HG03442 (cell line): ENCODE measurements around the gene ANKS1A.

ENCODE experiments used
- ATAC-seq: cut with Tn5 transposase; IDR thresholded peaks from one replicate; pipeline ENCODE4 v1.9.1; 2021; ENCODE audit warnings: mild to moderate bottlenecking, moderate library complexity; ENCODE audit not compliant: unreplicated experiment

The ANKS1A gene

DNA sequence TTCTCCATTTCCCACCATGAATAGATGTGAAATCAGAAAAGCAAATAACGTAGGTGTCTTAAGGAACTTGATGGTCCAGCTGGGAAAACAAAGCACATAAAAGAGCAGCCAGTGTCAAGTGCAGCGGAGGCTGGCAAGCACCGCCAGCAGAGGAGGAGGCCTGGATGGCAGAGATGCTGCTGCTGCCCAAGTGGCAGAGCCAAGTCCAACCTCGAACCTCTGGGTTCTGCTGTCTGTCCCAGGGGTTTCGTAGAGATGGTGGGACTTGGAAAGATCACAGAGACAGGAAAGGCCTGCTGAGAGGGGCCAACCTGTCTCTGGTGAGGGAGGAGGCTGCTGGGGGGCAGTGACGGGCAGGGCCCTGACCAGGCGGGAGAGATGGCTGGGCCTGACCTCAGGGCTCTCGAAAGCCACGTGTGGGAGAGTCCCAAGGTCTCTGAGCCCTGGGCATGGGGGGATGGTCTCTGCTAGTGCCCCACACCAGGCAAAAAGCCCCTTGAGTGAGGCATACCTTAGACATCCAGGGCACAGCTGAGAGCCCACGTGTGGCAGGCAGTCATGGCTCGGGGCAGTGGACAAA, 174.7 kb downstream of the ANKS1A start:
- ATAC-seq = no peak

DNA sequence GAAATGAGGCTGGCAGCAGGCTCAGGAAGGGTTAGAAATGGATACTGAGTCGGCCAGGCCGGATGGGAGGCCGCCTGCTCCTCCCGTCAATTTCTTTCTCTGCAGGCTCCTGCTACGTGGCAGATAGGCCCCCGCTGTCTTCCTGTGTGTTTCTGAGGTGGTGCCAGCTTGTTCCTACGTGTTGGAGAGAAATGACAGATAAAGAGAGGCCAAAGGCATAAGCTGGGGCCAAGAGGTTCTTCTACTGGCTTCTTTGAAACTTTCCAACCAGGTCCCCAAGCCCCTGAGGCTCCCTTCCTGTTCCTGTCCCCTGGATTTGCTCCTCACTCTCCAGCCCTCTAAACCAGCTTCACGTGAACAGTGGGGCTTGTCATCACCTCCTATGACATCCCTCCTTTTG, 175.2 kb downstream of the ANKS1A start:
- ATAC-seq = no peak

DNA sequence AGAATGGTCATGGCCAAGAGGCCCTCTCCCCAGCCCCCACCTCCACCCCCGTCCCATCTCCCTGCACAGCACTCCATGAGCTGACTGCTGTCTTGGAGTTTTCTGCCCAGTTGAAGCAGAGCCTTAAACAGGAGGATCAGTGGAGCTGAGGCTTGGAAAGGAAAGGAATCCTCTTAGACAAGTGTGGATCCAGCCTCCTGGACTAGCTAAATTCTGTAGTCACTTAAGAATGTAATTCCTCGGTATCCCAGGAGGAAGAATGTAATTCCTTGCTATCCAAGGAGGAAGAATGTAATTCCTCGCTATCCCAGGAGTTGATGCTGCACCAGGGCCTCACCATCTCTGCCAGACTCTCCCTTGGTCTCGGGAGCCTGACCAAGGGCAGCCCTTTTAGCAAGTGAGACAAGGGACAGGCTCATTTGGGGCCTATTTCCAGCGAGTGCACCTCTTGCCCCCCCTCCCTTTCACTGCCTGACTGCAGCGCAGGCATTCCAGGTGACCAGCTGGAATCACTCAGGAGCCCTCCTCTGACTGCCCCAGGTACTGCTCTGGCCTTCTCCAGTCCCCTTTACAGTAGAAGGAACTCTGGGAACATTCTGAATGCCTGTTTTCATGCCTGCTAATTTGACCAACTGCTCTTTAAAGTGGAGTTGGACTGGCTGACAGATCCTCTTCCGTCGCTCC, 175.8 kb downstream of the ANKS1A start:
- ATAC-seq = no peak

DNA sequence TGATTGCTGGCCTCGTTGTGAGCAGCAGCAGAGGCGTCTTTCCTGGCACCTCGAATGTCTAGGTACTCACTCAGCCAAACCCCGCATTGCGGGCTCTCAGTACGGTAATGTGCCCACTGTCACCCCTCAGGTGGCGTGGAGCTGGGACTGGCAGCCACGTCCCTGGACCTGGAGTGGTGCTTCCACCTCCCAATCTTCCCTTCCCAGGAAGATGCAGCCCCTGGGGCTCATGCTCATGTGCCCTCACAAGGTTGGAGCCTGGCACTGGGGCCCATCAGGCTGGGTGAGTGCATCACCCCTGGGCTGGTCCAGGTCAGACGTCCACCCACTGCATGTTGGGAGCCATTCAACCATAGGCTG, 176.4 kb downstream of the ANKS1A start:
- ATAC-seq = no peak

DNA sequence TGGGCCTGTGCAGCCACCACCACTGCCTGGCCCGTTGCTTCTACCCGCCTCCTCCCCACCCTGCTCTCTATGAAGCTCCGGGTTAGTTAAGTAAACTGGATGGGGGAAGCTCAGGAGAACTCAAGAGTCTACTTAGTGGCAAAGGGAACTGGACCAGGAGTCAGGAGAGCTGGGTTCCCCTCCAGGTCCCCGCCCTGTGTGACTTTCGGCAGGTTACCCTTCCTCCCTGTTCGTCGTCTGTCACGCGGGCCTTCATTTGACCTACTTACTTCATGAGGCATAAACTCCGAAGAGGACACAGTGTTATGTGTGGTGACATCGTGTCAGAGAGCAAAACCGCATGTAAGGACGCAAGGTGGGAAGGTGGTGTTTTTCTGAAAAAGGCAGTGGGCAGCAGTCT, 176.8 kb downstream of the ANKS1A start:
- ATAC-seq = no peak

DNA sequence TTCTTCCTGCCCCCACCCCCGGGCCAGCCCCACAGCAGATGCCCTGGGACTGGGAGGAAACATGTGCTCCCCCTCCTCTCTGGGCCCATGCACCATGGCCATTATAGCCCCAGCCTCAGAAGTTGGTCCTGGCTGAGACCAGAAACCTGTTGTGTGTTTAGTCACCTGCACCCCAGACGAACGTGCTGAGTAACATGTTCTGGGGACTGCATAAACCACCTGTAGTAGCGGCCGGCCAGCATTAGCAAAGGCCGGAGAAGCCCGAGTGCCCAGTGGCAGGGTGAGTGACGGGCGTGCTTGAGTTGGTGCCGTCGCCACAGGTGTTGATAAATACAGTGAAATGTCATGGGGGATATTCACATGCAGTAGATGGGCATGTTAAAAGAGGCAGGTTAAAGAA, 178.2 kb downstream of the ANKS1A start:
- ATAC-seq = no peak

DNA sequence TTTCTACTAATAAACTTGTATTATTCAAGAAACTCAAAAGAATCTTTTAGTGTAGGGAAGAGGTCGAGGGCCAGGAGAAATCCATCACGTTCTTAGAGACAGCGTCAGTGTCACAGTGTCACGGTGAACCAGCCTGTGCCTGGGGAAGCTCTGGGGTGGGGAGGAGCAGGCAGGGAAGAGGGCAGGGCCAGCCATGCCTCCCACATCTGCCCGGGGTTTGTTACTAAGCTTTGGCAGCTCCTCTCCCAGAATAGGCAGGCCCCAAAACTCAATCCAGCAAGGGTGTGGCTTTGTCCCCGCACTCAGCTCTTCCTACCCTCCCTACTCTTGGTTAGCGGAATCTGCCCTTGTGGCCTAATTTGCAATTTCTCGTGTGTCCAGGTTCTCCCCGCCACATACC, 179.2 kb downstream of the ANKS1A start:
- no peak for ATAC-seq

DNA sequence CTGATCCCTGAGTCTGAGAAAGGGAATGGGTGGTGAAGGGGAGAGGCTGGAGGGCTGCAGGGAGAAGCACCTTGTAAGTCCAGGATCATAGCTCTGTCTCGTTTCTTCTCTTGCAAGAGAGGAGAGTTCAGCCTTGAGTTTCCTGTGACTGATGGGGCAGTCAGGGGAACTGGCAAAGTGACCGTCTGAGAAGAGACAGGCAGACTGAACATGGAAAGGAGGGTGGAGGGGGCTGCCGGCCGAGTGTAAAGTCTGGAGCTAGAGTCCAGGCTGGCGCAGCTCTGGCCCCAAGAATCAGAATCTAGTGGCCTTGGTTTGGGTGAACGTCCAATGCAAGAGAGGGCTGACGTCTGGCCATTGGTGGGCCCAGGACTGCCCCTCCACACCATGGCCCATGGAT, 179.6 kb downstream of the ANKS1A start:
- no peak for ATAC-seq

DNA sequence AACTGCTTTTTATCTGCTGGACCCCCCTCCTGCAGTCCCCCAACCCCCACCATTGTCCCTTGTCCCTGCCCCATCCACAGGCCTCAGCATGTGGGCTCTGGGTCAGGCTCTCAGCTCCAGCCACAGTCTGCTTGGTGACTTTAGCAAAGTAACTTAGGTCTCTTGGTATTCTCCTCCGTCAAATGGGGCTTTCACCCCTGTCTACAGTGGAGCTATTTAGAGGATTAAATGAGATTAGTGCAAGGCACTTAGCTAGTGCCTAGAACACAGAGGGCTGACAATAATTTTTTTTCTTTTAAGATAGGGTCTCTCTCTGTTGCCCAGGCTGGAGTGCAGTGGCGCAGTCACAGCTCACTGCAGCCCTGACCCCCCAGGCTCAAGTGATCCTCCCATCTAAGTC, 180.2 kb downstream of the ANKS1A start:
- no peak for ATAC-seq

DNA sequence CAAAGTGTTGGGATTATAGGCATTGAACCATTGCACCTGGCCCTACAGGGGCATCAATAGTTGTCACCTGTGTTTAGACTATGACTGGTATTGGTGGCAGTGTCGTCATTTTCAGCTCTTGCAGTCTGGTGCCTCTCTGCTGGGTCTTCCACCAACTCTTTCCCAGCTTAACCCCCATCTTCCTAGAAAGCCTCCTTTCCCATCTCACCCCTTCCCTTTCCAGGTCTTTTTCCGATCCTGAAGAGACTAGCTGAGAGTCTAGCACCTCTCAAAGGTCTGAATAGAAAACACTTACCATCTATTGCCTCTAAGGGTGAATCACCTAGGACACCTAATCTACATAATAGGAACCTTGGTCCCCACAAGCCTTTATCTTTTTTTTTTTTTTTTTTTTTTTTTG, 181.1 kb downstream of the ANKS1A start:
- no peak for ATAC-seq

DNA sequence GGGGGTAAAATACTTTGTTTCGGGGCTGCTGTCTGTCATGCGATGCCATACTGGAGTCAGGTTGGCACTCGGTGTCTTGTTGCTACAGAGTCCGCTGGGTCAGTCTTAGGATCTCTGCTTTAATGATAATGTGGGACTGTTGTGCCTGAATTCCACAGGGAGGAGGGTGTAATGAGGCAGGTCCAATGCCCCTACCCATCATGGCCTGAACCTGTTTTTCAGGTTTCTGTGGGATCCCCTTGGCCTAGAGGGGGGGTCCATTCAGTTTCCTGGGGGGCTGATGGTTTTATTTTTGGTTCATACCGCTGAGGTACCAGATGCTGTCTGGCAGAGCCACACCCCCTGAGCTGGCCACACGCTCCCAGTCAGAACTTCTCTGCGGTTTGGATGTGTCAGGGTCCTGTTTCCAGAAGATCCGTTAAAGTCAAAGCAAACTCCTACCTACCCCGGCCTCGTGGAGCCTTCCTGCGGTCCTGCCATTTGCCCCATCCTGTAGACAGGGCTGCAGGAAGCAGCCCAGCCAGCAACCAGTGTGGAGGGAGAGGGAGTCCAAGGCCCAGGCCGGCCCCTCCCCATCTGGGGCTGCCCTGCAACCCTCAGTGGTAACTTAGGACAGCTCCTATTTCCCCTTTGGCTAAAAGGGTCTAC, 182.4 kb downstream of the ANKS1A start:
- ATAC-seq = no peak

DNA sequence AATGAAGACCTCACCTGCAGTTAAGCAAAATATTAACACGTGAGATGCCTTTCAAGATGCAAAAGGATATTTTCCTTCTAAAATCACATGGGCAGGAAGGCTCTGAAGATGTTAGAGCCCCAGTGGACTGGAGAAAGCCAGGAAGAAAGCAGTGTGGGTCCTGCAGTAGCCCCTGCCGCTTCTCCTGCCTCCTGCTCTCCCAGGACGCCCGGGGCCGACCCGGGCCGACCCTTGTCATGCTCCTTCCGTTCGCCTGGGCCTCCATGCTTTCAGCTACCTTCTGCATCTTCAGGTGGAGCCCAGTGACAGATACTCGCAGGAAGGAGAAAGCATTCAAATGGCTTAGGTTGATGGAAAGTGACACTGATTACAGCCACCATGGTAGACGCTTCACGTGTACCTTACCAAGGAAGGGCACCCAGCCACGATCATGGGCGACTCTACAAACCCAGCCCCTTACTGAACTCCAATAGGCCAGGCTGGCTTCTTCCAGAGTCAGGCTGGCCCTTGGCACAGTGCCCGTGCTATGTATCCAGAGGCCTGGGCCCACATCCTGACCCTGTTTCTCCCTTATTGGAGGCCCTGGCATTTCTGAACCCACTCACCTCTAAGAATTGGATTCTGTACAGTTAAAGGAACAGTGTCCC, 183.1 kb downstream of the ANKS1A start:
- ATAC-seq = no peak

DNA sequence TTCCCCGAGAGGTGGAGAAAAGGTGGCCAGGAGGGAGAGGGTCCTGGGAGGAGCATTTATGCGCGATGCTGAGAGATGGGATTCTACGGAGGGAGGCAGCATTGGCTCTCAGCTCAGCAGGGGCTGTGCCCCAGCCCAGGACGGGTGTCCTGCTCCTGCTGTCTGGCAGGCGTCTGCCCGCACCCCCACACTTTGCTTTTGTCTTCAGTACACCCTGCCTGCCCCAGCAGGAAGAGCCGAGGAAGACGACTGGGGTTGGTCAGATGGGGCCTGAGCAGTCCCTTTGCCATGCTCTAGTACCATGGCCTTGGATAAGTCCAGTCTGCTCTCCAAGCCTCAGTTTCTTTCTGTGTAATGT, 183.6 kb downstream of the ANKS1A start:
- ATAC-seq = no peak

DNA sequence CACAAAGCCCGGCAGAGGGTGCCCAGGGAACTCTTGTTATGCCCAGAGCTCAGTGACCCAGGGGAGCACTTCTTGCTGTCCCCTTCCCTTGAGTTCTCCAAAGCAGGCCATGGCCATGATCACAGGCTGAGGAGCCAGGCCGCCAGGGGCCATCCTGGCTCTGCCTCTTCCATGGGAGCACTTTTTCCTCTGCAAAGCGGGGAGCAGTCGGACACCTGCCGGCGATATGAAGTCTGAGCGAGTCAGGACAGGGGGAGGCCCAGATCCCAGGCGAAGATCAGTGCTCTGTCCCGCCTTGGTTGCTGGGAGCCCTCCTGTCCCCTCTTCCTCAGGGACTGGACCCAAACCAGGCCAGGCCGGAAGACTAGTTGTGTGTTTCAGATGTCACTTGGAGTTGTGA, 184.2 kb downstream of the ANKS1A start:
- no peak for ATAC-seq

DNA sequence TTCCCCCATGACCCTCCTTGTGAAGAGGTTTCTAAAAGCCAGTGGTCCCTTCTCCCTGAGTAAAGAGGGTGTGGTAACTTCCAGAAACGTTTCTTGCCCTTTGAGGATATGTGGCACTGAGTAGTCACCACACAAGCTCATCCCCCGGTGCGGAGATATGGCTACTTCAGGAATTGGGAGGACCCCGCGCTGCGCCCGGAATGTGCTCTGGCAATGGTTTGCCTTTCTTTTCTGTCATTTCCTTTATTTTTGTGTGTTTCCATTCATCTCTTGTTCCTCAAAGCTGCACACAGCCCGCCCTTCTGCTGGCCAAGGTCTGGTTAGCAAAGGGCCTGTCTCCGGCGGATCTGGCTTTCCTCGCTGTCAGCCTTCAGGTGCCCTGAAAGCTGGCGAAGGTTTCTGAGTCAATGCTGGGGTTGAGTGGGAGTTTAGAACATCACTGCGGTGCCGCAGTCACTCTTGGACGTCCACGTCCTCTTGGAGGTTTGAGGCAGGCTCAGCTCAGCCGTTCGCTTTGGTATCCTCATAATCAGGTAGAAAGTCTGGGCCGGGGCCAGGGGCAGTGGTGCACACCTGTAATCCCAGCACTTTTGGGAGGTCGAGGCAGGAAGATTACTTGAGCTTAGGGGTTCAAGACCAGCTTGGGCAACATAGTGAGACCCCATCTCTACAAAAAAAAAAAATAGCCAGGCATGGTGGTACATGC, 184.9 kb downstream of the ANKS1A start:
- ATAC-seq = no peak

DNA sequence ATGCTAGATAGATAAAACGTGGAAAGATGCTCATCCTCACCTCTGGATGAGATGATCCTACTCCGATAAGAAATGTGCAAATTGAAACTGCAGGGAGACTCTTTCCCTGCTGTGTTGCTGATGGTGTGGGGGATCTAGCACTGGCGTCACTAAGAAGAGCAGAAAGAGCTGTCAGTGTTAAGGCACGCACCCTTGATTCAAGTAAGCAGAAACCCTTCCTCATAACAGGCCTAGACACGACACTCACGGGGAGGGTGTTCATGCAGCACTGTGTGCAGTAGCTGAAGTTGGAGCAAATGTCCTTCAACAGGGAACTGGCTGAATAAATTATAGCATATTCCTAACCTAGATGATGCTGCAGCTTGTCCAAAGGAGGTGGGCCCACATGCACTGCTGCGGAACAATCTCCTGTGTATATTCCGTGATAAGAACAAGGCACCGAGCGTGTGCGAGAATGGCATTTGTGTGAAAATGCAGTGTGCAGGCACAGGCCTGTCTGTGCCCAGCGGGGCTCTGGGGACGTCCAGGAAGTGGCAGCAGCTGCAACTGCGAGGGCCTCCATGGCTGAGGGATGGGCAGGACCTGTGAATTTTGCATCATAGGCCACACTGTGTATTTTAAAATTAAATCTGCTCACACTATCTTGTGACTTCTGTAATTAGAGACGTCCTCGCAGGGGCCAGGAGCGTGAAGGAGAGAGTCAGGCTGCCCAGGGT, 188.1 kb downstream of the ANKS1A start:
- ATAC-seq = no peak

DNA sequence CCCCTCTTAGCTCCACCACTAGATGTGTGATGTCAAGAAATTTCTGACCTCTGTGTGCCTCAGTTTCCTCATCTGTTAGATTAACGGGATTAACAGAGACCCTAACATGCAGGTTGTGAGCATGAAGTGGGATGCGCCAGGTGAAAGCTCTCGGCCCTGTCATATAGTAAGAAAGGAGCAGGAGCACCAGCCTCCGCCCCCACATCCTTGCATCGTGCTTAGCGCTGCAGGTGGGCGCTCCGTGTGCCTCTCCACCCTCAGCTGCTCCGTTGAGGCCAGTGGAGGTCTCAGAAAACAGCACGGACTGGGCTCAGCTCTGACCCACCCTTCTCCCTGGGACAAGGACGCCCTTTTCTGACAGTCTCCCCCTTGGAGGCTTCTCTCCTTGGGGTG, 188.7 kb downstream of the ANKS1A start:
- no peak for ATAC-seq

DNA sequence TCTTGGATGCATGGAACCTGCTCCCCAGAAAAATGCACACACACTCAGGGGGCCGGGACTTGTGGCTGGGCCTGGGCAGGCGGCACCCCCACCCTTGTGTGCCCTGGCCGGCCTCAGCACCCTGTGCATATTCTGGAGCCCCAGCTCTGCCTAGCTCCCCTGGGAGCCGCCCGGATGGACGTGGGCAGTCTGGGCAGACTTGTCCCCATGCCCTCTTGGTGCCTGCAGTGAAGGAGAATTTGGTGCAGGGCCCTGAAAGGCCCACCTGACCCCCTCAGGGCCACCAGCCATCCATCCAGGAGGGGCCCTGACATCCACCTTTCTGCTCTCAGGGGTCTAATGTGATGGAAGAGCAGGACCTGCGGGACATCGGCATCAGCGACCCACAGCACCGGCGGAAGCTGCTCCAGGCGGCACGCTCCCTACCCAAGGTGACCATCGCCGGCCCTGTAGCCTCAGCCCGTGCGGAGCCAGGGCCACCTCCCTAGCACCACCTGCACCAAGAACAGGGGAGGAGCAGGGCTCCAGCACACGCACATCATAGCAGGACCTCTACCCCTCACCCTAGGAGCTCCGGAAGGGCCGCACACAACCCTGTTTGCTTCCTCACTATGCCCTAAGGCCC, 189.3 kb downstream of the ANKS1A start:
- no peak for ATAC-seq

DNA sequence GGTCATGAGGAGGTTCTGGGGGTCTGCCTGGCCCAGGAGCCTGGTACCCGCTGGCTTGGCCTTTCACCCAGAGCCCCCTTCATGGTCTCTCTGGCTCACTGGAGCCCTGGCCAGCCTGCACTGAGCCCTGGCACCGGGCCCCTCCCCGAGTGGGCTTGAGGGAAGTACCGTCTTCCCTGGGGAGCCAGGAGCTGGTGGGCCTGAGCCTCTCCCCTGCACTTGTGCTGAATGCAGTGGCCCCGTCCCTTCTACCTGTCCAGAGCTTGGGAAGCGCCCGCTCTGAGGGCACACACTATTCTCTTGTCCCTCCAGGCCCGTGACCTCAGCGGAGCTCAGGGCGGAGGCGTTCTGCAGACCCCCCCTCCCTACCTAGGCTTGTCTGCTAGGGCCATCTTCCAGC, 189.8 kb downstream of the ANKS1A start:
- no peak for ATAC-seq

DNA sequence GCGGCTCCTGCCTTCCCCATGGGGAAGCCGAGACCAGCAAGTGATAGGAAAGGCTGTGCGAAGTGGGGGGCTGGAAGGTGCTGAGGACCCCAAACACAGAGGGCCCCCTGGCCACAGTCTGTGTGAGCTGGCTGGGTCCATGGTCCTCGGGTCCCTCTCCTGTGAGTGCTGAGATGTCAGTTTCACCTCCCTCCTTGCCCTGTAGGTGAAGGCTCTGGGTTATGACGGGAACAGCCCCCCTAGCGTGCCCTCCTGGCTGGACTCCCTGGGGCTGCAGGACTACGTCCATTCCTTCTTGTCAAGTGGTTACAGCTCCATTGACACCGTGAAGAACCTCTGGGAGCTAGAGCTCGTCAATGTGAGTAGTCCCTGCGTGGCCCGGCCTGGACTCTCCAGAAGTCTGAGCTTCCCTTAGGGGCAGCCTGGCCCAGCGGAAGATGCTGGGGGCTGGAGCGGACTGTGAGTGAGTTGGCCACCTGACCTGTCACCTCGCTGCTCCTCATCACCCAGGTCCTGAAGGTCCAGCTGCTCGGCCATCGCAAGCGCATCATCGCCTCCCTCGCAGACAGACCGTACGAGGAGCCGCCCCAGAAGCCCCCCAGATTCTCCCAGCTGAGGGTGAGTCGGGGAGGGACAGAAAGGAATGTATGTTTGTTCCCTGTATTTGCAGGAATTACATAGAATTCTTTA, 190.4 kb downstream of the ANKS1A start:
- no peak for ATAC-seq
